Large intestine (tissue), 3 donors: Measurements from ENCODE around the gene OPN1SW. TPM values are rescaled to one million over a fixed set of nuclear protein-coding genes. Genes with fewer than 3 reads are reported as not detected.

ENCODE experiments used
- DNase-seq, 2 donors: peaks; one replicate each; pipeline versions ENCODE4 v3.0.0 to v3.0.0-alpha.2; 2013
- H3K27ac ChIP-seq: one replicate; pipeline ENCODE4 v1.5.1; 2013; ENCODE audit warnings: low read length
- H3K27me3 ChIP-seq: 2 replicates; pipeline ENCODE4 v1.6.1; 2013; ENCODE audit warnings: low read length; ENCODE audit not compliant: control insufficient read depth, insufficient read depth
- H3K36me3 ChIP-seq: 2 replicates; pipeline ENCODE4 v1.6.1; 2013; ENCODE audit warnings: low read length; ENCODE audit not compliant: control insufficient read depth, insufficient read depth
- H3K4me1 ChIP-seq: one replicate; pipeline ENCODE4 v1.6.1; 2013; ENCODE audit warnings: low read length; ENCODE audit not compliant: control insufficient read depth, insufficient read depth
- H3K4me3 ChIP-seq: one replicate; pipeline ENCODE4 v1.5.1; 2013; ENCODE audit warnings: low read length
- H3K9me3 ChIP-seq: one replicate; pipeline ENCODE4 v1.6.1; 2013; ENCODE audit warnings: mild to moderate bottlenecking, low read depth, low read length, moderate library complexity; ENCODE audit not compliant: control insufficient read depth
- WGBS: methylation state at CpG from one replicate; pipeline ENCODE4 v1.1.5; 2013; ENCODE audit warnings: low lambda C conversion rate; ENCODE audit not compliant: insufficient coverage; 5-methylcytosine and 5-hydroxymethylcytosine counted together
- polyA plus RNA-seq: library from polyadenylated mRNA; unstranded; fragments of 120-200 nt; gene quantifications from one replicate; pipeline ENCODE4 v1.2.1, GENCODE V29; 2013

Gene OPN1SW
- polyA plus RNA-seq, 1 donor: 0.18 TPM

GRCh38 chr7:128781126-128781525 is 5.5 kb upstream of the OPN1SW start:
- WGBS: no CpG with 5 or more reads among the region's 5 CpGs

GRCh38 chr7:128778946-128779345 is 3.4 kb upstream of the OPN1SW start:
- no CpG with 5 or more reads among the region's 5 CpGs for WGBS
- DNase-seq: no peak
- no peaks in the 10 kb centered on the region for H3K27me3 ChIP-seq
- H3K27ac ChIP-seq: no peak overlapping the region
- H3K9me3 ChIP-seq: no peaks in the 10 kb centered on the region
- no peak overlapping the region for H3K4me3 ChIP-seq
- H3K36me3 ChIP-seq: peaks cover 2% of the 10 kb centered on the region
- H3K4me1 ChIP-seq: no peaks in the 10 kb centered on the region

More at GRCh38 chr7:128781126-128781525, 5.5 kb upstream of the OPN1SW start:
- Histone ChIP-seq H3K27ac (no peak overlapping the region), H3K9me3 (no peaks in the 10 kb centered on the region), H3K36me3 (no peaks in the 10 kb centered on the region), H3K27me3 (no peaks in the 10 kb centered on the region), H3K4me3 (no peak overlapping the region), H3K4me1 (no peaks in the 10 kb centered on the region)
- DNase-seq: peak in 1 of 2 donors; percentile 14

- H3K4me1 ChIP-seq: no peaks in the 10 kb centered on the region
- no peak for DNase-seq
- H3K27ac ChIP-seq: no peak overlapping the region
- H3K9me3 ChIP-seq: no peaks in the 10 kb centered on the region
- 87% methylated on average over 4 of the region's 5 CpGs for WGBS
- peaks cover 7% of the 10 kb centered on the region for H3K36me3 ChIP-seq
- no peak overlapping the region for H3K4me3 ChIP-seq
- H3K27me3 ChIP-seq: no peaks in the 10 kb centered on the region
Measured at GRCh38 chr7:128777156-128778123, 1.8 kb upstream of the OPN1SW start.

- Histone ChIP-seq H3K27ac (no peak overlapping the region), H3K4me1 (no peaks in the 10 kb centered on the region), H3K36me3 (peaks cover 28% of the 10 kb centered on the region), H3K9me3 (peaks cover 10% of the 10 kb centered on the region), H3K4me3 (no peak overlapping the region), H3K27me3 (no peaks in the 10 kb centered on the region)
- no peak for DNase-seq
- no CpG with 5 or more reads among the region's 7 CpGs for WGBS
Measured at GRCh38 chr7:128774921-128775320, 673 bp downstream of the OPN1SW start.

DNA sequence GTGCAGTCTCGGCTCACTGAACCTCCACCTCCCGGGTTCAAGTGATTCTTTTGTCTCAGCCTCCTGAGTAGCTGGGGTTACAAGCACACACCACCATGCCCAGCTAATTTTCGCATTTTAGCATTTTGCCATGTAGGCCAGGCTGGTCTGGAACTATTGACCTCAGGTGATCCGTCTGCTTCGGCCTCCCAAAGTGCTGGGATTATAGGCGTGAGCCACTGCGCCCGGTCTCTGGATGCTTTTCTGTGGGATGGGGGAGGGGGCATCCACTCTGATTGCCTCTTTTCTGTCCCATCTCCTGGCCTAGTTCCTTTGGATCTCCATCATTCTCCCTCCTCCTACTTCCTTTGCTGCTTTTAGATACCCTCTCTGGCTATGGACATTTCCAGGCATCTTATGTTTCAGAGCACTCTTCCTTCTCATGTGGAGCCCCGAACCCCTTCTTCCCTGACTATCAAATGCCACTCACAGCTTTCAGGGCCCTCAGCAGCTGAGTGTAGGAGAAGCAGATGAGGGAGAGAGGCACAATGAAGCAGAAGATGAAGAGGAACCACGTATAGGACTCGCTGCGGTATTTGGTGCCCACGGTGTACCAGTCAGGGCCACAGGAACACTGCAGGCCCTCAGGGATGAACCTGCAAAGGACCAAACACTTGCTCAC is 1.4 kb downstream of the OPN1SW start:
- H3K27me3 ChIP-seq: no peaks in the 10 kb centered on the region
- H3K4me1 ChIP-seq: no peaks in the 10 kb centered on the region
- DNase-seq: no peak
- H3K4me3 ChIP-seq: no peak overlapping the region
- WGBS: 100% methylated on average over 3 of the region's 13 CpGs
- peaks cover 35% of the 10 kb centered on the region for H3K36me3 ChIP-seq
- no peak overlapping the region for H3K27ac ChIP-seq
- peaks cover 17% of the 10 kb centered on the region for H3K9me3 ChIP-seq

GRCh38 chr7:128773604-128774003 is 2.0 kb downstream of the OPN1SW start:
- Histone ChIP-seq H3K27ac (no peak overlapping the region), H3K4me3 (no peak overlapping the region), H3K36me3 (peaks cover 39% of the 10 kb centered on the region), H3K27me3 (no peaks in the 10 kb centered on the region), H3K4me1 (no peaks in the 10 kb centered on the region), H3K9me3 (peaks cover 22% of the 10 kb centered on the region)
- 89% methylated on average over 4 of the region's 12 CpGs for WGBS
- DNase-seq: no peak

GRCh38 chr7:128770233-128770632 is 5.4 kb downstream of the OPN1SW start:
- no CpG with 5 or more reads among the region's 2 CpGs for WGBS
- H3K9me3 ChIP-seq: peaks cover 22% of the 10 kb centered on the region
- H3K27me3 ChIP-seq: no peaks in the 10 kb centered on the region
- no peak overlapping the region for H3K27ac ChIP-seq
- no peak overlapping the region for H3K4me3 ChIP-seq
- DNase-seq: no peak
- peaks cover 57% of the 10 kb centered on the region for H3K36me3 ChIP-seq
- H3K4me1 ChIP-seq: no peaks in the 10 kb centered on the region

GRCh38 chr7:128767475-128768110 is 8.0 kb downstream of the OPN1SW start:
- no peaks in the 10 kb centered on the region for H3K4me1 ChIP-seq
- H3K27ac ChIP-seq: no peak overlapping the region
- peaks cover 22% of the 10 kb centered on the region for H3K9me3 ChIP-seq
- peaks cover 71% of the 10 kb centered on the region for H3K36me3 ChIP-seq
- H3K27me3 ChIP-seq: no peaks in the 10 kb centered on the region
- H3K4me3 ChIP-seq: no peak overlapping the region
- DNase-seq: no peak
- 100% methylated on average over 1 of the region's 6 CpGs for WGBS

DNA sequence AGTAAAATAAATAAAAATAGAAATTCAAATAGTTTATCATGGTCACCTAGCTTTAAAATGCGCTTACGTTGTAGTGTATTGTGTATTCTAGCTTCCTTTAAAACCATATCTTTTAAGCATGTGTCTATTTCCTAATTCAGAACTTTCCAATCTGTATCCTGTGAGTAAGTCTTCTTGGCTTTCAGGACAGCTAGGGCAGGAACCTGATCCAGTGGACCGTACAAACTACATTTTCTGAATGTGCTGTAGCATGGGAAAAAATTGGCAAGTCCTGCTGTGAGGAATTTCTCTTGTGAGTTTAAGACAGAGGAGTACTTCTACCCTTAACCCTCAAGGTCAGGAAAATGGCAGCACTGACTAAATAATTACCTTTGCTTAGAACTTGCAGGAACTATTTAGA is 12.1 kb downstream of the OPN1SW start:
- Histone ChIP-seq H3K4me3 (no peak overlapping the region), H3K27ac (no peak overlapping the region), H3K27me3 (no peaks in the 10 kb centered on the region), H3K9me3 (peaks cover 2% of the 10 kb centered on the region), H3K36me3 (peaks cover 62% of the 10 kb centered on the region), H3K4me1 (no peaks in the 10 kb centered on the region)
- WGBS: 100% methylated on average over 2 of the region's 3 CpGs
- no peak for DNase-seq

GRCh38 chr7:128759242-128759641 is 16.4 kb downstream of the OPN1SW start:
- Histone ChIP-seq H3K9me3 (peaks cover 2% of the 10 kb centered on the region), H3K27me3 (no peaks in the 10 kb centered on the region), H3K27ac (no peak overlapping the region), H3K4me1 (no peaks in the 10 kb centered on the region), H3K36me3 (peaks cover 71% of the 10 kb centered on the region), H3K4me3 (no peak overlapping the region)
- DNase-seq: no peak
